HCT116 (cell line): ENCODE results near the gene CKAP2L.
"Not testable (repeated sequence)": the region's sequence is repeated elsewhere in the genome, so short reads cannot be mapped to it uniquely, and the experiment has no call there.

Source experiments
- EZH2 ChIP-seq: fragments of 200-600 bp; sonication (generic); IDR thresholded peaks from 2 replicates; pipeline ENCODE4 v1.6.1; 2017; ENCODE audit warnings: antibody characterized with exemption, mixed run types
- MAX ChIP-seq: IDR thresholded peaks from 2 replicates; pipeline ENCODE4 v1.6.1; 2012
- POLR2A ChIP-seq: IDR thresholded peaks from 2 replicates; pipeline ENCODE4 v1.7.0; 2011; ENCODE audit warnings: borderline replicate concordance; ENCODE audit not compliant: insufficient read depth, insufficient read length; ENCODE audit errors: extremely low read depth
- POLR2AphosphoS5 ChIP-seq: IDR thresholded peaks from 2 replicates; pipeline ENCODE4 v1.6.1; 2011; ENCODE audit warnings: mild to moderate bottlenecking, low read depth, low read length, moderate library complexity
- RAD21 ChIP-seq: IDR thresholded peaks from 2 replicates; pipeline ENCODE4 v1.6.1; 2012; ENCODE audit warnings: low read depth, mild to moderate bottlenecking
- YY1 ChIP-seq: IDR thresholded peaks from 2 replicates; pipeline ENCODE4 v1.6.1; 2011; ENCODE audit warnings: low read length, low read depth, moderate library complexity, mild to moderate bottlenecking; ENCODE audit not compliant: insufficient replicate concordance; ENCODE audit errors: extremely low read depth
- ZNF274 ChIP-seq: fragments of 200-500 bp; sonication (Bioruptor generic); IDR thresholded peaks from 2 replicates; pipeline ENCODE4 v1.6.1; 2014; ENCODE audit warnings: mild to moderate bottlenecking, low read depth, low read length, inconsistent platforms
- TF ChIP-seq, protein P1 (sequence below), 3 experiments: fragments of 200-600 bp in 1 of 3; sonication (generic) in 1 of 3; IDR thresholded peaks in 2 of 3; conservative IDR thresholded peaks in 1 of 3; 2 replicates each; pipeline ENCODE4 v1.5.1; 2012 to 2017; ENCODE audit warnings: low read depth in 2 of 3, low read length in 2 of 3, antibody characterized with exemption in 1 of 3, borderline replicate concordance in 1 of 3, control low read depth in 1 of 3, mild to moderate bottlenecking in 1 of 3, mixed read lengths in 1 of 3, mixed run types in 1 of 3, moderate library complexity in 1 of 3; ENCODE audit not compliant: insufficient read depth in 1 of 3
- TF ChIP-seq, protein P2 (sequence below): IDR thresholded peaks from 2 replicates; pipeline ENCODE4 v1.6.1; 2012; ENCODE audit warnings: low read depth

GRCh38 chr2:112706947-112707346, 57.5 kb downstream of the CKAP2L start:
- not testable (repeated sequence) for TF ChIP-seq EZH2, ZNF274, POLR2A, RAD21, MAX, POLR2AphosphoS5, YY1
- TF ChIP-seq, protein P1, sequence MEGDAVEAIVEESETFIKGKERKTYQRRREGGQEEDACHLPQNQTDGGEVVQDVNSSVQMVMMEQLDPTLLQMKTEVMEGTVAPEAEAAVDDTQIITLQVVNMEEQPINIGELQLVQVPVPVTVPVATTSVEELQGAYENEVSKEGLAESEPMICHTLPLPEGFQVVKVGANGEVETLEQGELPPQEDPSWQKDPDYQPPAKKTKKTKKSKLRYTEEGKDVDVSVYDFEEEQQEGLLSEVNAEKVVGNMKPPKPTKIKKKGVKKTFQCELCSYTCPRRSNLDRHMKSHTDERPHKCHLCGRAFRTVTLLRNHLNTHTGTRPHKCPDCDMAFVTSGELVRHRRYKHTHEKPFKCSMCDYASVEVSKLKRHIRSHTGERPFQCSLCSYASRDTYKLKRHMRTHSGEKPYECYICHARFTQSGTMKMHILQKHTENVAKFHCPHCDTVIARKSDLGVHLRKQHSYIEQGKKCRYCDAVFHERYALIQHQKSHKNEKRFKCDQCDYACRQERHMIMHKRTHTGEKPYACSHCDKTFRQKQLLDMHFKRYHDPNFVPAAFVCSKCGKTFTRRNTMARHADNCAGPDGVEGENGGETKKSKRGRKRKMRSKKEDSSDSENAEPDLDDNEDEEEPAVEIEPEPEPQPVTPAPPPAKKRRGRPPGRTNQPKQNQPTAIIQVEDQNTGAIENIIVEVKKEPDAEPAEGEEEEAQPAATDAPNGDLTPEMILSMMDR (IDR thresholded peaks at IDR 0.05 in 2 of 3, conservative IDR thresholded peaks at IDR 0.05 in 1 of 3; ENCODE audit: borderline replicate concordance in 1 of 3, insufficient read depth in 1 of 3, low read depth in 2 of 3, low read length in 2 of 3): not testable (repeated sequence)
- TF ChIP-seq, protein P2, sequence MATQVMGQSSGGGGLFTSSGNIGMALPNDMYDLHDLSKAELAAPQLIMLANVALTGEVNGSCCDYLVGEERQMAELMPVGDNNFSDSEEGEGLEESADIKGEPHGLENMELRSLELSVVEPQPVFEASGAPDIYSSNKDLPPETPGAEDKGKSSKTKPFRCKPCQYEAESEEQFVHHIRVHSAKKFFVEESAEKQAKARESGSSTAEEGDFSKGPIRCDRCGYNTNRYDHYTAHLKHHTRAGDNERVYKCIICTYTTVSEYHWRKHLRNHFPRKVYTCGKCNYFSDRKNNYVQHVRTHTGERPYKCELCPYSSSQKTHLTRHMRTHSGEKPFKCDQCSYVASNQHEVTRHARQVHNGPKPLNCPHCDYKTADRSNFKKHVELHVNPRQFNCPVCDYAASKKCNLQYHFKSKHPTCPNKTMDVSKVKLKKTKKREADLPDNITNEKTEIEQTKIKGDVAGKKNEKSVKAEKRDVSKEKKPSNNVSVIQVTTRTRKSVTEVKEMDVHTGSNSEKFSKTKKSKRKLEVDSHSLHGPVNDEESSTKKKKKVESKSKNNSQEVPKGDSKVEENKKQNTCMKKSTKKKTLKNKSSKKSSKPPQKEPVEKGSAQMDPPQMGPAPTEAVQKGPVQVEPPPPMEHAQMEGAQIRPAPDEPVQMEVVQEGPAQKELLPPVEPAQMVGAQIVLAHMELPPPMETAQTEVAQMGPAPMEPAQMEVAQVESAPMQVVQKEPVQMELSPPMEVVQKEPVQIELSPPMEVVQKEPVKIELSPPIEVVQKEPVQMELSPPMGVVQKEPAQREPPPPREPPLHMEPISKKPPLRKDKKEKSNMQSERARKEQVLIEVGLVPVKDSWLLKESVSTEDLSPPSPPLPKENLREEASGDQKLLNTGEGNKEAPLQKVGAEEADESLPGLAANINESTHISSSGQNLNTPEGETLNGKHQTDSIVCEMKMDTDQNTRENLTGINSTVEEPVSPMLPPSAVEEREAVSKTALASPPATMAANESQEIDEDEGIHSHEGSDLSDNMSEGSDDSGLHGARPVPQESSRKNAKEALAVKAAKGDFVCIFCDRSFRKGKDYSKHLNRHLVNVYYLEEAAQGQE: not testable (repeated sequence)
